ENCODE results near the gene DOK4.

DNA sequence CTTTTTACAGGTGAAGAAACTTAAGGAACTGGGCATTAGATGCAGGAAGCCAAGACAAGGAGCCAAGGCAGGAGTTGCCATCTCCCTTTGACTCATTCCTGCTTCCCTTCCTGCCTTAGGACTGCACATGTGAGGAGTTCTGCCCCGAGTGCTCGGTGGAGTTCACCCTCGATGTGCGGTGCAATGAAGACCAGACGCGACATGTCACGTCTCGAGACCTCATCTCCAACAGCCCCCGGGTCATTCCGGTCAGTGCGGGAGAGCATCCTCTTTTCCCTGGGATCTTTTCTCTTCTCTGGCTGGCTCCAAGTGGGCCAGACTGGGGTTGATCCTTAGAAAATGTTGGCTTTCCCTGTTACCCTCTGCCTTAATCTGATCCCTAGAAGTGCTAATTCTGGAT lies 17.2 kb downstream of the DOK4 start:
- TF ChIP-seq POLR2AphosphoS5 (IDR thresholded peaks at IDR 0.05) (no peak), POLR2A (IDR thresholded peaks at IDR 0.05) (no peak), EP300 (IDR thresholded peaks at IDR 0.05; ENCODE audit: low read depth) (no peak)
- TF ChIP-seq, protein P1, sequence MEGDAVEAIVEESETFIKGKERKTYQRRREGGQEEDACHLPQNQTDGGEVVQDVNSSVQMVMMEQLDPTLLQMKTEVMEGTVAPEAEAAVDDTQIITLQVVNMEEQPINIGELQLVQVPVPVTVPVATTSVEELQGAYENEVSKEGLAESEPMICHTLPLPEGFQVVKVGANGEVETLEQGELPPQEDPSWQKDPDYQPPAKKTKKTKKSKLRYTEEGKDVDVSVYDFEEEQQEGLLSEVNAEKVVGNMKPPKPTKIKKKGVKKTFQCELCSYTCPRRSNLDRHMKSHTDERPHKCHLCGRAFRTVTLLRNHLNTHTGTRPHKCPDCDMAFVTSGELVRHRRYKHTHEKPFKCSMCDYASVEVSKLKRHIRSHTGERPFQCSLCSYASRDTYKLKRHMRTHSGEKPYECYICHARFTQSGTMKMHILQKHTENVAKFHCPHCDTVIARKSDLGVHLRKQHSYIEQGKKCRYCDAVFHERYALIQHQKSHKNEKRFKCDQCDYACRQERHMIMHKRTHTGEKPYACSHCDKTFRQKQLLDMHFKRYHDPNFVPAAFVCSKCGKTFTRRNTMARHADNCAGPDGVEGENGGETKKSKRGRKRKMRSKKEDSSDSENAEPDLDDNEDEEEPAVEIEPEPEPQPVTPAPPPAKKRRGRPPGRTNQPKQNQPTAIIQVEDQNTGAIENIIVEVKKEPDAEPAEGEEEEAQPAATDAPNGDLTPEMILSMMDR (IDR thresholded peaks at IDR 0.05): no peak

Measured in transverse colon (tissue), 4 donors.